HUES64 (cell line): ENCODE data around the gene CCDC47.
A peak's percentile ranks its signal among the peaks of the same experiment; 100 is the strongest.

Source experiments
- H3K27ac ChIP-seq: 2 replicates; pipeline ENCODE4 v1.7.0; 2013; ENCODE audit warnings: low read depth, low read length, inconsistent platforms
- H3K27me3 ChIP-seq: 2 replicates; pipeline ENCODE4 v1.6.1; 2013; ENCODE audit warnings: mild to moderate bottlenecking, low read length; ENCODE audit not compliant: insufficient read depth
- H3K36me3 ChIP-seq: 2 replicates; pipeline ENCODE4 v1.6.1; 2013; ENCODE audit warnings: mild to moderate bottlenecking, low read length; ENCODE audit not compliant: insufficient read depth
- H3K4me1 ChIP-seq: 2 replicates; pipeline ENCODE4 v1.6.1; 2013; ENCODE audit warnings: mild to moderate bottlenecking, low read length, moderate library complexity; ENCODE audit not compliant: insufficient read depth
- H3K4me3 ChIP-seq: 2 replicates; pipeline ENCODE4 v1.5.1; 2013; ENCODE audit warnings: mild to moderate bottlenecking, low read length, moderate library complexity
- H3K9ac ChIP-seq: 2 replicates; pipeline ENCODE4 v1.6.1; 2013; ENCODE audit warnings: mild to moderate bottlenecking, low read depth, low read length
- H3K9me3 ChIP-seq: 2 replicates; pipeline ENCODE4 v1.6.1; 2013; ENCODE audit warnings: low read depth, low read length; ENCODE audit not compliant: insufficient read depth
- WGBS: fragments of 150-250, 120-280 bp; methylation state at CpG from one replicate; pipeline ENCODE4 v1.1.7; 2013; ENCODE audit warnings: missing lambda C conversion rate; 5-methylcytosine and 5-hydroxymethylcytosine counted together

CCDC47 gene

DNA sequence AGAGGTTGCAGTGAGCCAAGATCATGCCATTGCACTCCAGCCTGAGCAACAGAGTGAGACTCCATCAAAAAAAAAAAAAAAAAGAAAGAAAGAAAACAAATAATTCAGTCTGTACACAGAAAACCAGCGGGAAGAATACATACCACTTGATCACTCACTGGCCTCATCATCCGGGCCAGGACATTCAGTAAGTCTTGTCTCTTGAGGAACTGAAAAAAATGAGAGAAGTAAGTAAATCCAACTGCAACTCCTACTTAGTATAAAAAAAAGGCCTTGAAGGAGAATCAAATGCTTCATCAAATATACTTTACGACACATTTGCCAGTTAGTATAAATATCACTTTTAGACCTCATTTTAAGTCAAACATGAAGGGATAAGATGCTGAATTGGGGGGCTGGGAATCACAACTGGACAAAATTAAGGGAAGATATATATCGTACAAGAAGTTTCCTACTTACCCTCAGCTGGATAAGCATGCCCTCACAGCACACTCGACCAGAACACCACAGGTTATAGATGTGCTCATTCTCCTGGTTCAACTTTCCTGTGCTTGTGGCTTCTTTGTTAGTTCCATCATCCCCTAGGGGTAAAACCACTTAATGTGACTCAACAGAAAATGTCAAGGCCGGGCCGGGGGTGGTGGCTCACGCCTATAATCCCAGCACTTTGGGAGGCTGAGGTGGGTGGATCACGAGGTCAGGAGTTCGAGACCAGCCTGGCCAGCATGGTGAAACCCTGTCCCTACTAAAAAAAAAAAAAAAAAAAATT is 12.4 kb downstream of the CCDC47 start:
- Histone ChIP-seq H3K27me3 (no peaks in the 10 kb centered on the region), H3K36me3 (peaks cover 90% of the 10 kb centered on the region), H3K4me1 (no peaks in the 10 kb centered on the region), H3K27ac (no peak overlapping the region), H3K4me3 (no peak overlapping the region), H3K9ac (no peak overlapping the region), H3K9me3 (no peaks in the 10 kb centered on the region)
- WGBS = 99% methylated on average over 7 of the region's 10 CpGs

- no peaks in the 10 kb centered on the region for H3K4me1 ChIP-seq
- 100% methylated on average over 1 of the region's 2 CpGs for WGBS
- no peaks in the 10 kb centered on the region for H3K27me3 ChIP-seq
- peaks cover 89% of the 10 kb centered on the region for H3K36me3 ChIP-seq
- H3K9ac ChIP-seq = no peak overlapping the region
- H3K4me3 ChIP-seq = no peak overlapping the region
- no peaks in the 10 kb centered on the region for H3K9me3 ChIP-seq
- H3K27ac ChIP-seq = no peak overlapping the region
These were observed 15.0 kb downstream of the CCDC47 start for GRCh38 chr17:63758428-63758827.

- peaks cover 89% of the 10 kb centered on the region for H3K36me3 ChIP-seq
- no peaks in the 10 kb centered on the region for H3K27me3 ChIP-seq
- no peaks in the 10 kb centered on the region for H3K9me3 ChIP-seq
- H3K4me3 ChIP-seq = no peak overlapping the region
- no peaks in the 10 kb centered on the region for H3K4me1 ChIP-seq
- H3K27ac ChIP-seq = no peak overlapping the region
- WGBS = 95% methylated on average over 3 of the region's 3 CpGs
- H3K9ac ChIP-seq = no peak overlapping the region
These were observed 19.4 kb downstream of the CCDC47 start for GRCh38 chr17:63754046-63754445.

DNA sequence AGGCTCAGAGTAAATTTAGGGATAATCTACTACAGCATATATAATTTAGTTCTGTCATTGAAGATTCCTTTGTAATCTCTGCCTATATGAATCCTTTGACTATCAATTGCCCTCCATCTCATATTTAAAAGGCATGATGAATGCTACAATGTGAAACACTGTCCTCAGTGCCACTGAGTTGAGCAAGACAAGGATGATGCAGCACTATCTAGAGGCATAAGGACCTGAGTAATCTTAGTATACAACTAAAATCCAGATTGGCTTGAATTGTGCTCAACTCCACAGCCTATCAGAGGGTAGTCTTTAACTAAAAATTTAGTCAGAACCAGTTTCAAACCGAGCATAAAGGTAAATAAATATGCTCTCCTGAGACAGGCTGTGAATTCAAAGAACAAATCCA is 20.2 kb downstream of the CCDC47 start:
- H3K9me3 ChIP-seq = no peaks in the 10 kb centered on the region
- no peak overlapping the region for H3K27ac ChIP-seq
- H3K27me3 ChIP-seq = no peaks in the 10 kb centered on the region
- no peak overlapping the region for H3K9ac ChIP-seq
- no peak overlapping the region for H3K4me3 ChIP-seq
- 91% methylated on average over 1 of the region's 1 CpG for WGBS
- no peaks in the 10 kb centered on the region for H3K4me1 ChIP-seq
- H3K36me3 ChIP-seq = peaks cover 85% of the 10 kb centered on the region

DNA sequence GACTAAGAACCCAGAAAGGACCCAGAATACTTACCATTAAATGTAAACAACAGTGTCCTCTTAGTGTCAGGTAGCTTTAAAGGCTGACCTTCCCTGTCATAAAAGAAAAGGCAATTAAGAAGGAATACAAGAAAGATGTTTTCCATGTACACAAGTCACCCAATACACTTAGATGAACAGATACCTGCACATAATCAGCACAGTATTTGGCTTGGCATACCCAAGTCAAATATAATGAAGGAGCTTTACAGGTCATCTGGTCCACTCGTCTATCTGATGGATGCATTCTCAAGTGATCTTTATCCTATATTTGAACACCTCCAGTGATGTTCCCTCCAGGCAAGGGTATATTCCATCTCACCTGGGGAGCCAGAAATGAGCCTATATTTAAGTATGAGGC is 20.7 kb downstream of the CCDC47 start:
- H3K4me3 ChIP-seq = no peak overlapping the region
- peaks cover 85% of the 10 kb centered on the region for H3K36me3 ChIP-seq
- no peaks in the 10 kb centered on the region for H3K27me3 ChIP-seq
- 91% methylated on average over 1 of the region's 1 CpG for WGBS
- H3K9ac ChIP-seq = no peak overlapping the region
- H3K27ac ChIP-seq = no peak overlapping the region
- H3K4me1 ChIP-seq = no peaks in the 10 kb centered on the region
- H3K9me3 ChIP-seq = no peaks in the 10 kb centered on the region

GRCh38 chr17:63751806-63752205 is 21.6 kb downstream of the CCDC47 start:
- Histone ChIP-seq H3K9ac (no peak overlapping the region), H3K4me3 (no peak overlapping the region), H3K27ac (no peak overlapping the region), H3K4me1 (no peaks in the 10 kb centered on the region), H3K36me3 (peaks cover 85% of the 10 kb centered on the region), H3K9me3 (no peaks in the 10 kb centered on the region), H3K27me3 (no peaks in the 10 kb centered on the region)
- WGBS = 94% methylated on average over 8 of the region's 8 CpGs

DNA sequence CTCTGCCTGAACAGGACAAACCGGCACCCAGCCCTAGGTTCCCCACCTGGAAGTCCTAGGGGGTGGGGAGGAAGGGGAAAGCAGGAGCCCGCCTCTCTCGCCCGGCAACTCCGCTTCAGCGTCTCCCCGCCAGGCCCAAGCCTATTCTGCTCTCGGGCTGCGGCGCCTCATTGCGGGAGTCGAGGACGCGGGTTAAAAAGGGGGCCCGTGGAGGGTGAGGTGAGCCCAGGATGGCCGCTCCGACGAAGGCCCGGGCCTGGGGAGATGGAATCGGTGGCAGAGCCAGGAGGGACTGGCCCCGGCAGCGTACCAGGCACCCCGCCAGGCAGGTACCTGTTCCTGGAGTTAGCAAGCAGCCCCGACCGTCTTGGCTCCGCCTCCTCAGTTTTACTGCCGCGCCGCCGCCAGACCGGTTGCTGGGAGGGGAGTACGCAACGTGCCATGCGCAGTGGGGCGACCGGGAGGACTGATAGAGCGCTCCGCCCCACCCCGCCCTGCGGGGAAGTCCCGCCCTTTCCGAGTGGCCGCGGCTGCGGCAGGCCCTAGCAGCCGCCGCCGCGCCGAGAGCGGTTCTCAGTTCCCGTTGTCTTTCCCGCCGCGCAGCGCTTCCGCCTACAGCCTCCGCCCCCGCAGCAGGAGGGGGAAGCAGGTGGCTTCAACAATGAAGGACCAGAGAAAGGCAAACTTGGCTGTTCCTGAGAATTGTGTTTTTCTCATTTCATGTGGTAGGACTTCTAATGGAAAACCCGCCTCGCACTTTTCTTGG is 31.8 kb downstream of the CCDC47 start, which contains the start of gene STRADA:
Gene STRADA (minus strand): TSS at position 392 of the 766 bp plus-strand sequence. CDS start 13,430 bp downstream, outside the sequence.
- H3K9ac ChIP-seq = peak within 1 kb of the TSS; percentile 91
- no peaks in the 10 kb centered on the region for H3K9me3 ChIP-seq
- under 1% methylated on average over 61 of the region's 61 CpGs for WGBS
- H3K4me1 ChIP-seq = 0 out of 2 replicates have a peak, but pooled peaks cover 4% of the 10 kb centered on the region
- H3K27ac ChIP-seq = peak within 1 kb of the TSS; percentile 99
- peak within 1 kb of the TSS; percentile 89 for H3K4me3 ChIP-seq
- no peaks in the 10 kb centered on the region for H3K27me3 ChIP-seq
- H3K36me3 ChIP-seq = peaks cover 16% of the 10 kb centered on the region

- no peaks in the 10 kb centered on the region for H3K9me3 ChIP-seq
- no peaks in the 10 kb centered on the region for H3K27me3 ChIP-seq
- 0% methylated on average over 14 of the region's 14 CpGs for WGBS
- H3K9ac ChIP-seq = peak overlapping the region; percentile 91
- 0 out of 2 replicates have a peak, but pooled peaks cover 4% of the 10 kb centered on the region for H3K4me1 ChIP-seq
- H3K36me3 ChIP-seq = peaks cover 11% of the 10 kb centered on the region
- peak overlapping the region; percentile 89 for H3K4me3 ChIP-seq
- H3K27ac ChIP-seq = peak overlapping the region; percentile 92
These were observed 32.3 kb downstream of the CCDC47 start for GRCh38 chr17:63741143-63741407.

DNA sequence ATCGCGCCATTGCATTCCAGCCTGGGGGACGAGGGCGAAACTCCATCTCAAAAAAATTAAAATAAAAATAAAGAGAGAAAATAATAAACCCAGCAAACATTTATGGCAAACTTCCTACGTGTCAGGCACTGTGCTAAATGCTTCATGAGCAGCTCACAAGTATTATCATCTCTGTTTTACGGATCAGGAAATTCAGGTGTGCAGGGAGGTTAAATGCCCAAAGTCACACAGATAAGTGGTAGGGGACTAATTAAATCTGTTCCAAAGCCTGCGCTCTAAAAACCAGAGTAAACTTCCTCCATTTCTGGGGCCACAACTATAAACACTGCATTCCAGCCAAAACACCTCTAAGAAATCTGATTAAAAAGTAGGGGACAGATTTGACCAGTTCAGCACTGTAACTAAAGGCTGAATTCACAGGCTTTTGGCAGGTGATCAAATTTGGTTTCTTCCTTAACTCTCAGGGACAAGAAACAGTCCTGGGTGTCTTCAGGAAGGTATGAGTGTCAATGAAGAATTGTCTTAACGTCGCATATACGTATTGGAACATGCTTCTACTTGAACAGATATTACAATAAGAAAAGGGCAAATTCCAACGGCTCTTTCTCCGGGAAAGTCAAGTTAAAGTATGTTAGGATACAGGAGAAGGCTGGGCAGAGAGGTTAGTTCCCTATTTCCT is 32.8 kb downstream of the CCDC47 start:
- Histone ChIP-seq H3K27ac (peak overlapping the region; percentile 92), H3K36me3 (peaks cover 6% of the 10 kb centered on the region), H3K9ac (peak overlapping the region; percentile 91), H3K9me3 (no peaks in the 10 kb centered on the region), H3K27me3 (no peaks in the 10 kb centered on the region), H3K4me3 (peak overlapping the region; percentile 89), H3K4me1 (0 out of 2 replicates have a peak, but pooled peaks cover 4% of the 10 kb centered on the region)
- 50% methylated on average over 8 of the region's 12 CpGs for WGBS

GRCh38 chr17:63735691-63736090 is 37.7 kb downstream of the CCDC47 start:
- 95% methylated on average over 8 of the region's 8 CpGs for WGBS
- H3K27ac ChIP-seq = no peak overlapping the region
- H3K4me1 ChIP-seq = 0 out of 2 replicates have a peak, but pooled peaks cover 4% of the 10 kb centered on the region
- H3K9me3 ChIP-seq = no peaks in the 10 kb centered on the region
- H3K27me3 ChIP-seq = no peaks in the 10 kb centered on the region
- H3K4me3 ChIP-seq = no peak overlapping the region
- no peak overlapping the region for H3K9ac ChIP-seq
- H3K36me3 ChIP-seq = no peaks in the 10 kb centered on the region

DNA sequence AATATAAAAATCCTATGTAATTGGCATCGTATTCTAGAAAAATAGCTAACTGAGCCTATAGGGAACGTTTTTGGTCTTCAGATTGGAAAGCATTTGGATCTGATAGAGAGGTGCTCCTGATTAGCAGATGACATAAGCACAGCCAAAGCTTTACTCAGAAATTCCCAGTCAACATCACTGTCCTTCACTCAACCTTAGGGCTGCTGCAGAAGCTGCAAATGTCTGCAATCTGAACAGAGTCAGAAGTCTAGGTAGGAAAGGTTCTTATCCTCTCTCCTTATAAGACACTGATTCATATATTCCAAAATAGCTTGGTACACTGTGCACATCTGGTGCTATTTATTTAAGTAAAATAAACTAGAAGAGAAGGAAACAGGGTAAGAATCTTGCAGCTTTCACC is 51.0 kb downstream of the CCDC47 start:
- H3K9me3 ChIP-seq = no peaks in the 10 kb centered on the region
- no peak overlapping the region for H3K27ac ChIP-seq
- peaks cover 29% of the 10 kb centered on the region for H3K36me3 ChIP-seq
- H3K9ac ChIP-seq = no peak overlapping the region
- WGBS = 95% methylated on average over 2 of the region's 2 CpGs
- H3K27me3 ChIP-seq = no peaks in the 10 kb centered on the region
- H3K4me3 ChIP-seq = no peak overlapping the region
- H3K4me1 ChIP-seq = no peaks in the 10 kb centered on the region
